Liver (tissue), 9 donors: ENCODE measurements around the gene ERC1. TPM values are rescaled to one million over a fixed set of nuclear protein-coding genes. Genes with fewer than 3 reads are reported as not detected.

ENCODE experiments used
- DNase-seq: peaks from one replicate; pipeline ENCODE4 v3.0.0-alpha.2; 2017; ENCODE audit warnings: low spot score
- H3K27ac ChIP-seq, 2 donors: one replicate each; pipeline ENCODE4 v1.7.0; 2013; ENCODE audit warnings: inconsistent platforms in 2 of 2, low read length in 2 of 2, control low read depth in 1 of 2, low read depth in 1 of 2, mild to moderate bottlenecking in 1 of 2
- H3K27me3 ChIP-seq, 4 donors: one replicate each; pipeline versions ENCODE4 v1.6.1 to v1.7.0; 2013; ENCODE audit warnings: low read length in 3 of 4, inconsistent platforms in 1 of 4, mild to moderate bottlenecking in 1 of 4, moderate library complexity in 1 of 4; ENCODE audit not compliant: control insufficient read depth in 4 of 4, insufficient read depth in 4 of 4
- H3K36me3 ChIP-seq, 4 donors: one replicate each; pipeline versions ENCODE4 v1.6.1 to v1.7.0; 2013; ENCODE audit warnings: low read length in 3 of 4, mild to moderate bottlenecking in 3 of 4, low read depth in 1 of 4, moderate library complexity in 1 of 4; ENCODE audit not compliant: control insufficient read depth in 4 of 4, insufficient read depth in 3 of 4
- H3K4me1 ChIP-seq, 4 donors: one replicate each; pipeline versions ENCODE4 v1.6.1 to v1.7.0; 2013; ENCODE audit warnings: low read length in 3 of 4, mild to moderate bottlenecking in 3 of 4, moderate library complexity in 1 of 4; ENCODE audit not compliant: control insufficient read depth in 4 of 4, insufficient read depth in 4 of 4
- H3K4me3 ChIP-seq, 3 donors: one replicate each; pipeline versions ENCODE4 v1.6.1 to v1.7.0; 2013; ENCODE audit warnings: low read length in 3 of 3, control low read depth in 1 of 3, low read depth in 1 of 3, mild to moderate bottlenecking in 1 of 3
- H3K9ac ChIP-seq, 2 donors: one replicate each; pipeline ENCODE4 v1.7.0; 2013; ENCODE audit warnings: low read length in 2 of 2, mild to moderate bottlenecking in 2 of 2, moderate library complexity in 2 of 2, control low read depth in 1 of 2, low read depth in 1 of 2
- H3K9me3 ChIP-seq, 4 donors: one replicate each; pipeline versions ENCODE4 v1.6.1 to v1.7.0; 2013; ENCODE audit warnings: low read length in 3 of 4; ENCODE audit not compliant: control insufficient read depth in 4 of 4
- EGR1 ChIP-seq, 2 donors: IDR thresholded peaks; 2 replicates each; pipeline ENCODE4 v1.6.1; 2016 to 2018; ENCODE audit warnings: antibody characterized with exemption in 2 of 2, low read depth in 2 of 2
- FOXA1 ChIP-seq: IDR thresholded peaks from 2 replicates; pipeline ENCODE4 v1.6.1; 2016; ENCODE audit warnings: antibody characterized with exemption
- FOXA2 ChIP-seq: IDR thresholded peaks from 2 replicates; pipeline ENCODE4 v1.6.1; 2016; ENCODE audit warnings: antibody characterized with exemption
- GABPA ChIP-seq, 2 donors: IDR thresholded peaks in 1 of 2; conservative IDR thresholded peaks in 1 of 2; 2 replicates each; pipeline ENCODE4 v1.6.1; 2016; ENCODE audit warnings: antibody characterized with exemption in 2 of 2, mild to moderate bottlenecking in 1 of 2, moderate library complexity in 1 of 2
- HNF4A ChIP-seq, 2 donors: conservative IDR thresholded peaks; 2 replicates each; pipeline ENCODE4 v1.6.1; 2016; ENCODE audit warnings: antibody characterized with exemption in 2 of 2, mild to moderate bottlenecking in 2 of 2
- HNF4G ChIP-seq: IDR thresholded peaks from 2 replicates; pipeline ENCODE4 v1.6.1; 2016; ENCODE audit warnings: antibody characterized with exemption
- JUND ChIP-seq, 2 donors: IDR thresholded peaks; 2 replicates each; pipeline ENCODE4 v1.6.1; 2016; ENCODE audit warnings: antibody characterized with exemption in 2 of 2
- NR2F2 ChIP-seq: IDR thresholded peaks from 2 replicates; pipeline ENCODE4 v1.6.1; 2016; ENCODE audit warnings: antibody characterized with exemption
- RAD21 ChIP-seq, 2 donors: IDR thresholded peaks; 2 replicates each; pipeline ENCODE4 v1.6.1; 2016; ENCODE audit warnings: antibody characterized with exemption in 2 of 2, mild to moderate bottlenecking in 2 of 2
- RXRA ChIP-seq, 2 donors: IDR thresholded peaks; 2 replicates each; pipeline ENCODE4 v1.6.1; 2017 to 2018; ENCODE audit warnings: antibody characterized with exemption in 2 of 2, mild to moderate bottlenecking in 1 of 2
- SP1 ChIP-seq: IDR thresholded peaks from 2 replicates; pipeline ENCODE4 v1.6.1; 2018; ENCODE audit warnings: antibody characterized with exemption, mild to moderate bottlenecking
- TAF1 ChIP-seq: conservative IDR thresholded peaks from 2 replicates; pipeline ENCODE4 v1.6.1; 2016; ENCODE audit warnings: antibody characterized with exemption, mild to moderate bottlenecking
- YY1 ChIP-seq: IDR thresholded peaks from 2 replicates; pipeline ENCODE4 v1.6.1; 2016; ENCODE audit warnings: antibody characterized with exemption, mild to moderate bottlenecking
- WGBS: extraction: QIAGEN DNeasy Blood & Tissue Kit; methylation state at CpG from one replicate; pipeline ENCODE4 v1.1.7; 2013; 5-methylcytosine and 5-hydroxymethylcytosine counted together
- polyA plus RNA-seq, 2 donors: library from polyadenylated mRNA; stranded (reverse) in 1 of 2; unstranded in 1 of 2; fragments of 200-250 nt in 1 of 2; fragments of >200 nt in 1 of 2; fragmentation: Nextera tagmentation in 1 of 2; extraction: Ambion mirVana in 1 of 2; gene quantifications; one replicate each; pipeline versions ENCODE4 v1.2.1 to v1.2.3, GENCODE V29; 2013 to 2015
- total RNA-seq, 2 donors: library from RNA; depleted of rRNA; stranded (reverse); fragments of >200 nt; gene quantifications; one replicate each; pipeline ENCODE4 v1.2.3, GENCODE V29; 2014
- TF ChIP-seq, protein P1 (sequence below): fragments of 150-350 bp; IDR thresholded peaks from 2 replicates; pipeline ENCODE4 v1.5.1; 2017; ENCODE audit warnings: improper control_type of control experiment, low read depth, low read length; ENCODE audit not compliant: missing input control
- TF ChIP-seq, protein P2 (sequence below): IDR thresholded peaks from 2 replicates; pipeline ENCODE4 v1.6.1; 2016; ENCODE audit warnings: antibody characterized with exemption
- TF ChIP-seq, protein P3 (sequence below): IDR thresholded peaks from 2 replicates; pipeline ENCODE4 v1.6.1; 2016; ENCODE audit warnings: antibody characterized with exemption
- TF ChIP-seq, protein P4 (sequence below): IDR thresholded peaks from 2 replicates; pipeline ENCODE4 v1.6.1; 2016; ENCODE audit warnings: antibody characterized with exemption
- TF ChIP-seq, protein P5 (sequence below): IDR thresholded peaks from 2 replicates; pipeline ENCODE4 v1.6.1; 2016; ENCODE audit warnings: antibody characterized with exemption, mild to moderate bottlenecking
- donor health status: healthy.
- donor health status: healthy.
- donor health status: healthy.
- donor health status: healthy.
- donor health status: healthy.

ERC1 gene
- total and polyA plus RNA-seq, 4 donors: 6.2 to 50.2 (median 10.3) TPM

DNA sequence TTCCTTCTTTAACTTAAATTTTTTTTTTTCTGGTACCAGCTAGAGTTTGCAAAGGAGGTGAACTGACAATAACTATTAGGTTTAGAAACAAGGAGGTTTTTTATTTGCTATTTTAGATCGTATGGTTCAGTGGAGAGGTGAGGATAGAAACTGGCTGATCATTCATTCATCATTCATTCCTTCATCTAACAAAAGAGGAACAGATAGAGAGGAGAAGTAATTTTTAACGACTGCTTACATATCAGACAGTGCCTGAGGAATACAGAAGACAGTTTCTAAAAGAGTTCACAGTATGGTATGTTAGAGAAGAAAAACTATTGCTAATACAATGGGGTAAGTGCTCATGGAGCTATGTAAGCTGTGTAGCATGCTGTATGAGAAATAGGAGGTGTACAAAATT lies 111.1 kb downstream of the ERC1 start (continued):
- TF ChIP-seq, protein P1, sequence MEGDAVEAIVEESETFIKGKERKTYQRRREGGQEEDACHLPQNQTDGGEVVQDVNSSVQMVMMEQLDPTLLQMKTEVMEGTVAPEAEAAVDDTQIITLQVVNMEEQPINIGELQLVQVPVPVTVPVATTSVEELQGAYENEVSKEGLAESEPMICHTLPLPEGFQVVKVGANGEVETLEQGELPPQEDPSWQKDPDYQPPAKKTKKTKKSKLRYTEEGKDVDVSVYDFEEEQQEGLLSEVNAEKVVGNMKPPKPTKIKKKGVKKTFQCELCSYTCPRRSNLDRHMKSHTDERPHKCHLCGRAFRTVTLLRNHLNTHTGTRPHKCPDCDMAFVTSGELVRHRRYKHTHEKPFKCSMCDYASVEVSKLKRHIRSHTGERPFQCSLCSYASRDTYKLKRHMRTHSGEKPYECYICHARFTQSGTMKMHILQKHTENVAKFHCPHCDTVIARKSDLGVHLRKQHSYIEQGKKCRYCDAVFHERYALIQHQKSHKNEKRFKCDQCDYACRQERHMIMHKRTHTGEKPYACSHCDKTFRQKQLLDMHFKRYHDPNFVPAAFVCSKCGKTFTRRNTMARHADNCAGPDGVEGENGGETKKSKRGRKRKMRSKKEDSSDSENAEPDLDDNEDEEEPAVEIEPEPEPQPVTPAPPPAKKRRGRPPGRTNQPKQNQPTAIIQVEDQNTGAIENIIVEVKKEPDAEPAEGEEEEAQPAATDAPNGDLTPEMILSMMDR: no peak
- TF ChIP-seq TAF1 (no peak), FOXA2 (no peak), JUND (IDR thresholded peaks at IDR 0.05) (no peak), SP1 (no peak), NR2F2 (no peak), EGR1 (IDR thresholded peaks at IDR 0.05; ENCODE audit: low read depth in 2 of 2) (no peak), HNF4A (conservative IDR thresholded peaks at IDR 0.05) (no peak)
- TF ChIP-seq, protein P2, sequence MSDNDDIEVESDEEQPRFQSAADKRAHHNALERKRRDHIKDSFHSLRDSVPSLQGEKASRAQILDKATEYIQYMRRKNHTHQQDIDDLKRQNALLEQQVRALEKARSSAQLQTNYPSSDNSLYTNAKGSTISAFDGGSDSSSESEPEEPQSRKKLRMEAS: no peak

DNA sequence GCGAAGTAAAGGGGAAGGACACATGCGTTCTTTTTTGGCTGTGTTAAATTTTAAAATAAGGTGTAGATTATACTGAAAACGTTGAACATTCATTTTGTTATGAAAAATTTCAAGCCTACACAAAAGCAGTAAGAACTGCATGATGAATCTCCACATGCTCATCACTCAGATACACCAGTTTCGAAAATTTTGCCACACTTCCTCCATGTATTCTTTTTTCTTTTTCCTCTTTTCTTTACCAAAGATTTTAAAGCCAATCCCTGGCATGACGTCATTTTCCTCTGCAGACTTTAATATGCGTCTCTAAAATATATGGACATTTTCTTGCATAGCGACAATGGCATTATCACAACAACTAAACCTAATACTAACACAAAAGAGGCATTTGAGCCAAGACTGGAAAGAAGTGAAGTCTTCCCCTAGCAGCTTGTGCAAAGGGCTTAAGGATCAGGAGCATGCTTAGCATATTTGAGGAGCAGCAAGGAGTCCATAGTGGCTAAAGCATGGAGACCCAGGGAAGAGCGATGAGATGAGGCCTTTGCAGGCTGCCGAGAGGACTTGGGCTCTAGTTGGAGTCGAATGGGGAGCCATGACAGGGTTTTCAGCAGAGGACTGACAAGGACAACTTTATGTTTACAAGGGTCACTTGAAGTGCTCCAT lies 111.9 kb downstream of the ERC1 start:
- 91% methylated on average over 10 of the region's 10 CpGs for WGBS
- TF ChIP-seq RAD21 (IDR thresholded peaks at IDR 0.05): no peak
- TF ChIP-seq GABPA (IDR thresholded peaks at IDR 0.05 in 1 of 2, conservative IDR thresholded peaks at IDR 0.05 in 1 of 2): no peak
- no peak for TF ChIP-seq FOXA2
- no peak for TF ChIP-seq HNF4A (conservative IDR thresholded peaks at IDR 0.05)
- TF ChIP-seq FOXA1: no peak
- TF ChIP-seq, protein P1: no peak
- TF ChIP-seq, protein P3, sequence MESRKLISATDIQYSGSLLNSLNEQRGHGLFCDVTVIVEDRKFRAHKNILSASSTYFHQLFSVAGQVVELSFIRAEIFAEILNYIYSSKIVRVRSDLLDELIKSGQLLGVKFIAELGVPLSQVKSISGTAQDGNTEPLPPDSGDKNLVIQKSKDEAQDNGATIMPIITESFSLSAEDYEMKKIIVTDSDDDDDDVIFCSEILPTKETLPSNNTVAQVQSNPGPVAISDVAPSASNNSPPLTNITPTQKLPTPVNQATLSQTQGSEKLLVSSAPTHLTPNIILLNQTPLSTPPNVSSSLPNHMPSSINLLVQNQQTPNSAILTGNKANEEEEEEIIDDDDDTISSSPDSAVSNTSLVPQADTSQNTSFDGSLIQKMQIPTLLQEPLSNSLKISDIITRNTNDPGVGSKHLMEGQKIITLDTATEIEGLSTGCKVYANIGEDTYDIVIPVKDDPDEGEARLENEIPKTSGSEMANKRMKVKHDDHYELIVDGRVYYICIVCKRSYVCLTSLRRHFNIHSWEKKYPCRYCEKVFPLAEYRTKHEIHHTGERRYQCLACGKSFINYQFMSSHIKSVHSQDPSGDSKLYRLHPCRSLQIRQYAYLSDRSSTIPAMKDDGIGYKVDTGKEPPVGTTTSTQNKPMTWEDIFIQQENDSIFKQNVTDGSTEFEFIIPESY: no peak
- TF ChIP-seq NR2F2: no peak
- no peak for TF ChIP-seq EGR1 (IDR thresholded peaks at IDR 0.05; ENCODE audit: low read depth in 2 of 2)
- no peak for TF ChIP-seq YY1
- TF ChIP-seq RXRA (IDR thresholded peaks at IDR 0.05): no peak
- TF ChIP-seq, protein P4, sequence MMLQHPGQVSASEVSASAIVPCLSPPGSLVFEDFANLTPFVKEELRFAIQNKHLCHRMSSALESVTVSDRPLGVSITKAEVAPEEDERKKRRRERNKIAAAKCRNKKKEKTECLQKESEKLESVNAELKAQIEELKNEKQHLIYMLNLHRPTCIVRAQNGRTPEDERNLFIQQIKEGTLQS: no peak
- no peak for TF ChIP-seq TAF1
- no peak for TF ChIP-seq JUND (IDR thresholded peaks at IDR 0.05)
- no peak for TF ChIP-seq SP1
- TF ChIP-seq, protein P5, sequence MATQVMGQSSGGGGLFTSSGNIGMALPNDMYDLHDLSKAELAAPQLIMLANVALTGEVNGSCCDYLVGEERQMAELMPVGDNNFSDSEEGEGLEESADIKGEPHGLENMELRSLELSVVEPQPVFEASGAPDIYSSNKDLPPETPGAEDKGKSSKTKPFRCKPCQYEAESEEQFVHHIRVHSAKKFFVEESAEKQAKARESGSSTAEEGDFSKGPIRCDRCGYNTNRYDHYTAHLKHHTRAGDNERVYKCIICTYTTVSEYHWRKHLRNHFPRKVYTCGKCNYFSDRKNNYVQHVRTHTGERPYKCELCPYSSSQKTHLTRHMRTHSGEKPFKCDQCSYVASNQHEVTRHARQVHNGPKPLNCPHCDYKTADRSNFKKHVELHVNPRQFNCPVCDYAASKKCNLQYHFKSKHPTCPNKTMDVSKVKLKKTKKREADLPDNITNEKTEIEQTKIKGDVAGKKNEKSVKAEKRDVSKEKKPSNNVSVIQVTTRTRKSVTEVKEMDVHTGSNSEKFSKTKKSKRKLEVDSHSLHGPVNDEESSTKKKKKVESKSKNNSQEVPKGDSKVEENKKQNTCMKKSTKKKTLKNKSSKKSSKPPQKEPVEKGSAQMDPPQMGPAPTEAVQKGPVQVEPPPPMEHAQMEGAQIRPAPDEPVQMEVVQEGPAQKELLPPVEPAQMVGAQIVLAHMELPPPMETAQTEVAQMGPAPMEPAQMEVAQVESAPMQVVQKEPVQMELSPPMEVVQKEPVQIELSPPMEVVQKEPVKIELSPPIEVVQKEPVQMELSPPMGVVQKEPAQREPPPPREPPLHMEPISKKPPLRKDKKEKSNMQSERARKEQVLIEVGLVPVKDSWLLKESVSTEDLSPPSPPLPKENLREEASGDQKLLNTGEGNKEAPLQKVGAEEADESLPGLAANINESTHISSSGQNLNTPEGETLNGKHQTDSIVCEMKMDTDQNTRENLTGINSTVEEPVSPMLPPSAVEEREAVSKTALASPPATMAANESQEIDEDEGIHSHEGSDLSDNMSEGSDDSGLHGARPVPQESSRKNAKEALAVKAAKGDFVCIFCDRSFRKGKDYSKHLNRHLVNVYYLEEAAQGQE: no peak
- TF ChIP-seq, protein P2: no peak
- TF ChIP-seq HNF4G: no peak

More for the DNA sequence above, 111.9 kb downstream of the ERC1 start:
- no peaks in the 10 kb centered on the region for H3K9me3 ChIP-seq
- H3K27ac ChIP-seq: no peak overlapping the region
- no peak overlapping the region for H3K9ac ChIP-seq
- no peak overlapping the region for H3K4me3 ChIP-seq
- no peaks in the 10 kb centered on the region for H3K4me1 ChIP-seq
- DNase-seq: no peak
- H3K36me3 ChIP-seq: no peaks in the 10 kb centered on the region
- H3K27me3 ChIP-seq: no peaks in the 10 kb centered on the region
